SK-N-SH (cell line): Measurements from ENCODE around the gene RAPGEF1. TPM values are rescaled to one million over a fixed set of nuclear protein-coding genes. Genes with fewer than 3 reads are reported as not detected.
A peak's percentile ranks its signal among the peaks of the same experiment; 100 is the strongest.

Experiments
- CTCF ChIA-PET: fragments of 300-600, 350-600 bp; formaldehyde crosslinking; extraction: SDS; loops from one replicate; lab custom pipeline; 2021; lab: Yijun Ruan, JAX
- POLR2A ChIA-PET: fragments of 350-600 bp; sonication (Branson Sonifier 250); formaldehyde crosslinking; extraction: SDS; loops from one replicate; lab custom pipeline; 2020; ENCODE audit warnings: antibody characterized with exemption, inconsistent platforms; lab: Yijun Ruan, JAX
- DNase-seq: peaks from one replicate; pipeline ENCODE4 v3.0.0; 2012
- H2AFZ ChIP-seq: fragments of 200-600 bp; sonication (generic); 2 replicates; pipeline ENCODE4 v1.8.1; 2016; ENCODE audit warnings: antibody characterized with exemption, mild to moderate bottlenecking, low read depth
- H3F3A ChIP-seq: fragments of 200-600 bp; sonication (generic); replicated peaks from 2 replicates; pipeline ENCODE3; 2016; ENCODE audit warnings: antibody characterized with exemption, mild to moderate bottlenecking; ENCODE audit not compliant: insufficient read depth
- H3K27ac ChIP-seq, 2 experiments: fragments of 200-500 bp in 1 of 2; fragments of 200-600 bp in 1 of 2; sonication (Bioruptor generic) in 1 of 2; sonication (generic), shearing (Covaris generic) in 1 of 2; 2 replicates each; pipeline versions ENCODE4 v1.5.1 to v1.6.1; 2014 to 2016; ENCODE audit warnings: low read depth in 2 of 2, inconsistent platforms in 1 of 2, low read length in 1 of 2, mild to moderate bottlenecking in 1 of 2, mixed read lengths in 1 of 2
- H3K27me3 ChIP-seq: fragments of 200-600 bp; sonication (generic), shearing (Covaris generic); 2 replicates; pipeline ENCODE4 v1.6.1; 2016; ENCODE audit warnings: mixed run types; ENCODE audit not compliant: insufficient read depth
- H3K36me3 ChIP-seq, 2 experiments: fragments of 200-500 bp in 1 of 2; fragments of 200-600 bp in 1 of 2; sonication (Bioruptor generic) in 1 of 2; sonication (generic) in 1 of 2; replicated peaks in 1 of 2; 2 replicates each; pipeline versions ENCODE3 to v1.5.1; 2014 to 2016; ENCODE audit warnings: low read length in 1 of 2, mild to moderate bottlenecking in 1 of 2; ENCODE audit not compliant: insufficient read depth in 2 of 2, control insufficient read depth in 1 of 2
- H3K4me1 ChIP-seq, 2 experiments: fragments of 200-500 bp in 1 of 2; fragments of 200-600 bp in 1 of 2; sonication (Bioruptor generic) in 1 of 2; sonication (generic), shearing (Covaris generic) in 1 of 2; 2 replicates each; pipeline versions ENCODE4 v1.5.1 to v1.6.1; 2014 to 2016; ENCODE audit warnings: low read depth in 1 of 2, low read length in 1 of 2, mixed run types in 1 of 2; ENCODE audit not compliant: insufficient read depth in 2 of 2, control insufficient read depth in 1 of 2
- H3K4me2 ChIP-seq: fragments of 200-600 bp; sonication (generic), shearing (Covaris generic); 2 replicates; pipeline ENCODE4 v1.6.1; 2017; ENCODE audit warnings: mixed run types
- H3K4me3 ChIP-seq, 2 experiments: fragments of 200-500 bp in 1 of 2; fragments of 200-600 bp in 1 of 2; sonication (Bioruptor generic) in 1 of 2; sonication (generic), shearing (Covaris generic) in 1 of 2; 2 replicates each; pipeline versions ENCODE4 v1.5.1 to v1.8.1; 2014 to 2016; ENCODE audit warnings: low read depth in 2 of 2, inconsistent platforms in 1 of 2, low read length in 1 of 2, mild to moderate bottlenecking in 1 of 2, mixed read lengths in 1 of 2, moderate library complexity in 1 of 2
- H3K79me2 ChIP-seq: fragments of 200-600 bp; sonication (generic); 2 replicates; pipeline ENCODE4 v1.8.1; 2017; ENCODE audit warnings: mild to moderate bottlenecking; ENCODE audit not compliant: insufficient read depth
- H3K9ac ChIP-seq: fragments of 200-600 bp; sonication (generic); 2 replicates; pipeline ENCODE4 v1.6.1; 2017; ENCODE audit warnings: mixed run types
- H3K9me2 ChIP-seq: fragments of 200-600 bp; sonication (generic); 2 replicates; pipeline ENCODE4 v1.6.1; 2017; ENCODE audit warnings: mixed run types
- H3K9me3 ChIP-seq: fragments of 200-600 bp; sonication (generic); 2 replicates; pipeline ENCODE4 v1.6.1; 2017; ENCODE audit warnings: mixed run types, mild to moderate bottlenecking, moderate library complexity
- H4K20me1 ChIP-seq: fragments of 200-600 bp; sonication (generic); 2 replicates; pipeline ENCODE4 v1.6.1; 2017; ENCODE audit warnings: mild to moderate bottlenecking, mixed run types; ENCODE audit not compliant: insufficient read depth
- ELF1 ChIP-seq: IDR thresholded peaks from 2 replicates; pipeline ENCODE4 v1.4.0; 2012
- FOXJ3 ChIP-seq: sonication (generic); formaldehyde crosslinking; IDR thresholded peaks from 2 replicates; pipeline ENCODE4 v1.5.1; 2020; ENCODE audit warnings: mild to moderate bottlenecking, missing genetic modification reagents
- GABPA ChIP-seq: IDR thresholded peaks from 2 replicates; pipeline ENCODE4 v1.4.0; 2012; ENCODE audit warnings: low read depth, mild to moderate bottlenecking
- GATA2 ChIP-seq: sonication (generic); formaldehyde crosslinking; IDR thresholded peaks from 2 replicates; pipeline ENCODE4 v1.5.0; 2020; ENCODE audit warnings: mild to moderate bottlenecking, missing genetic modification reagents
- JUND ChIP-seq: IDR thresholded peaks from 2 replicates; pipeline ENCODE4 v1.4.0; 2012
- MAX ChIP-seq: IDR thresholded peaks from 2 replicates; pipeline ENCODE4 v1.4.0; 2012; ENCODE audit warnings: low read depth
- MXI1 ChIP-seq: IDR thresholded peaks from 2 replicates; pipeline ENCODE4 v1.6.1; 2012; ENCODE audit warnings: mild to moderate bottlenecking, low read depth, low read length, improper control_type of control experiment
- POLR2AphosphoS5 ChIP-seq: IDR thresholded peaks from 2 replicates; pipeline ENCODE4 v1.6.1; 2012; ENCODE audit warnings: low read depth, low read length
- RAD21 ChIP-seq: IDR thresholded peaks from 2 replicates; pipeline ENCODE4 v1.6.1; 2012; ENCODE audit warnings: mild to moderate bottlenecking, low read length
- REST ChIP-seq: IDR thresholded peaks from 2 replicates; pipeline ENCODE4 v1.6.1; 2012; ENCODE audit warnings: mild to moderate bottlenecking, low read depth, low read length, moderate library complexity
- TAF1 ChIP-seq: IDR thresholded peaks from 2 replicates; pipeline ENCODE4 v1.6.1; 2012; ENCODE audit warnings: low read depth, mild to moderate bottlenecking, low read length, moderate library complexity, borderline replicate concordance
- TCF12 ChIP-seq: IDR thresholded peaks from 2 replicates; pipeline ENCODE4 v1.4.0; 2012
- TEAD4 ChIP-seq: IDR thresholded peaks from 2 replicates; pipeline ENCODE4 v1.4.0; 2012; ENCODE audit warnings: mild to moderate bottlenecking, borderline replicate concordance; ENCODE audit not compliant: insufficient read depth
- YY1 ChIP-seq: IDR thresholded peaks from 2 replicates; pipeline ENCODE4 v1.4.0; 2012; ENCODE audit warnings: low read depth, mild to moderate bottlenecking
- WGBS: methylation state at CpG from one replicate; pipeline ENCODE4 v1.1.6; 2017; ENCODE audit warnings: low lambda C conversion rate; 5-methylcytosine and 5-hydroxymethylcytosine counted together
- polyA plus RNA-seq, 3 experiments: library from polyadenylated mRNA; depleted of rRNA; stranded (reverse); fragments of >200 nt; gene quantifications; 2 replicates each; pipeline ENCODE4 v1.2.3, GENCODE V29; 2012
- TF ChIP-seq, protein P1 (sequence below): fragments of 200-600 bp; sonication (generic); IDR thresholded peaks from 2 replicates; pipeline ENCODE4 v1.6.1; 2017; ENCODE audit warnings: antibody characterized with exemption, mild to moderate bottlenecking, moderate library complexity
- TF ChIP-seq, protein P2 (sequence below): fragments of 150-350 bp; IDR thresholded peaks from 2 replicates; pipeline ENCODE4 v1.6.1; 2017; ENCODE audit warnings: antibody characterized with exemption, low read length, low read depth, borderline replicate concordance
- TF ChIP-seq, protein P3 (sequence below): IDR thresholded peaks from 2 replicates; pipeline ENCODE4 v1.4.0; 2012; ENCODE audit warnings: low read depth, borderline replicate concordance

RAPGEF1 gene
- polyA plus RNA-seq, 1 of the 3 experiments (the other 2 are of a cell fraction), result 26.2 TPM

GRCh38 chr9:131697097-131697496 lies 42.8 kb downstream of the RAPGEF1 start:
- Histone ChIP-seq H3K4me3 (no peak overlapping the region), H3K4me1 (peaks cover 4 to 7% of the 10 kb centered on the region in 2 experiments; a peak in 2 of 4 replicates), H3K9me3 (no peaks in the 10 kb centered on the region), H2AFZ (no peak overlapping the region), H4K20me1 (peaks cover 56% of the 10 kb centered on the region), H3K9ac (no peak overlapping the region), H3F3A (no peaks in the 10 kb centered on the region), H3K27me3 (no peaks in the 10 kb centered on the region), H3K27ac (no peak overlapping the region), H3K36me3 (no peaks in the 10 kb centered on the region), H3K9me2 (no peaks in the 10 kb centered on the region), H3K4me2 (no peak overlapping the region), H3K79me2 (peaks cover 22% of the 10 kb centered on the region)
- DNase-seq, result no peak
- TF ChIP-seq TEAD4, result no peak
- peak; percentile 14; the same call in 1 of the 2 replicates for TF ChIP-seq RAD21
- TF ChIP-seq, protein P1, sequence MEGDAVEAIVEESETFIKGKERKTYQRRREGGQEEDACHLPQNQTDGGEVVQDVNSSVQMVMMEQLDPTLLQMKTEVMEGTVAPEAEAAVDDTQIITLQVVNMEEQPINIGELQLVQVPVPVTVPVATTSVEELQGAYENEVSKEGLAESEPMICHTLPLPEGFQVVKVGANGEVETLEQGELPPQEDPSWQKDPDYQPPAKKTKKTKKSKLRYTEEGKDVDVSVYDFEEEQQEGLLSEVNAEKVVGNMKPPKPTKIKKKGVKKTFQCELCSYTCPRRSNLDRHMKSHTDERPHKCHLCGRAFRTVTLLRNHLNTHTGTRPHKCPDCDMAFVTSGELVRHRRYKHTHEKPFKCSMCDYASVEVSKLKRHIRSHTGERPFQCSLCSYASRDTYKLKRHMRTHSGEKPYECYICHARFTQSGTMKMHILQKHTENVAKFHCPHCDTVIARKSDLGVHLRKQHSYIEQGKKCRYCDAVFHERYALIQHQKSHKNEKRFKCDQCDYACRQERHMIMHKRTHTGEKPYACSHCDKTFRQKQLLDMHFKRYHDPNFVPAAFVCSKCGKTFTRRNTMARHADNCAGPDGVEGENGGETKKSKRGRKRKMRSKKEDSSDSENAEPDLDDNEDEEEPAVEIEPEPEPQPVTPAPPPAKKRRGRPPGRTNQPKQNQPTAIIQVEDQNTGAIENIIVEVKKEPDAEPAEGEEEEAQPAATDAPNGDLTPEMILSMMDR, result peak; percentile 21; the same call in 1 of the 2 replicates
- no peak for TF ChIP-seq YY1
- TF ChIP-seq JUND, result no peak
- WGBS, result 88% methylated on average over 6 of the region's 6 CpGs
- CTCF ChIA-PET, result interaction anchor here (0.6 to 1.5 kb wide), 3 partner anchors 11 to 572 kb away, joined by 3 to 5 read pairs (median 3); partner anchors contain the start of gene RAPGEF1
- POLR2A ChIA-PET, result interaction anchor here (0.9 kb wide), 1 partner anchor 18 kb away, joined by 3 read pairs; no protein-coding TSS in a partner anchor

DNA sequence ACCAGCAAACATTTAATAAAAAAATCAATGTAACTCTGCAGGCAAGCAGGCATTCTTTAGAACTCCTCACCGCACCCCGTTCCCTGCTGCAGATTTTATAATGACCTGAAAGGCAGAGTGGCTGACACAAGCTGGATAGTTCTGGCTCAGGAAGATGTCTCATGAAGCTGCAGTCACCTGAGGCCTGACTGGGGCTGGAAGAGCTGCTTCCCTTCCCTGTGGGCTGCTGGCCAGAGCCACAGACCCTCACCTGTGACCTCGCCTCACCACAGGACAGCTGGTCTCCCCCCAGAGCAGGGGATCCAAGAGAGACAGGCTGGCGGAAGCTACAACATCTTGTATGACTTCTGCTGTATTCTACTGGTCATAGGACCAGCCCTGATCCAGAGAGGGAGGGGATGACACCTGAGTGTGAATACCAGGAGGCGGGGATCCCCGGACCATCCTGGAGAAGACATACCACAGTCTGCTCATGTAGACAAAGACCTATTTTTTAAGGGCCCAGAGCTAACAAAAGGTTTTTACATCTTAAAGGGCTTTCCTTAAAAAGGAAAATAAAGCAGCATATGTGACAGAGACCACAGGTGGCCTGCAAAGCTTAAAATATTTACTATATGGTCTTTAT lies 43.9 kb downstream of the RAPGEF1 start:
- no peaks in the 10 kb centered on the region for H3K9me3 ChIP-seq
- peaks cover 0 to 7% of the 10 kb centered on the region in 2 experiments; a peak in 2 of 4 replicates for H3K4me1 ChIP-seq
- peaks cover 14% of the 10 kb centered on the region for H3K79me2 ChIP-seq
- CTCF ChIA-PET, result interaction anchor here (0.7 to 1.7 kb wide), 5 partner anchors 16 to 67 kb away, joined by 3 to 11 read pairs (median 3); partner anchors contain the start of gene RAPGEF1
- TF ChIP-seq TCF12, result no peak
- TF ChIP-seq POLR2AphosphoS5, result no peak
- no peak for TF ChIP-seq ELF1
- TF ChIP-seq, protein P2, sequence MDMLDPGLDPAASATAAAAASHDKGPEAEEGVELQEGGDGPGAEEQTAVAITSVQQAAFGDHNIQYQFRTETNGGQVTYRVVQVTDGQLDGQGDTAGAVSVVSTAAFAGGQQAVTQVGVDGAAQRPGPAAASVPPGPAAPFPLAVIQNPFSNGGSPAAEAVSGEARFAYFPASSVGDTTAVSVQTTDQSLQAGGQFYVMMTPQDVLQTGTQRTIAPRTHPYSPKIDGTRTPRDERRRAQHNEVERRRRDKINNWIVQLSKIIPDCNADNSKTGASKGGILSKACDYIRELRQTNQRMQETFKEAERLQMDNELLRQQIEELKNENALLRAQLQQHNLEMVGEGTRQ, result no peak
- TF ChIP-seq REST, result no peak
- TF ChIP-seq, protein P3, sequence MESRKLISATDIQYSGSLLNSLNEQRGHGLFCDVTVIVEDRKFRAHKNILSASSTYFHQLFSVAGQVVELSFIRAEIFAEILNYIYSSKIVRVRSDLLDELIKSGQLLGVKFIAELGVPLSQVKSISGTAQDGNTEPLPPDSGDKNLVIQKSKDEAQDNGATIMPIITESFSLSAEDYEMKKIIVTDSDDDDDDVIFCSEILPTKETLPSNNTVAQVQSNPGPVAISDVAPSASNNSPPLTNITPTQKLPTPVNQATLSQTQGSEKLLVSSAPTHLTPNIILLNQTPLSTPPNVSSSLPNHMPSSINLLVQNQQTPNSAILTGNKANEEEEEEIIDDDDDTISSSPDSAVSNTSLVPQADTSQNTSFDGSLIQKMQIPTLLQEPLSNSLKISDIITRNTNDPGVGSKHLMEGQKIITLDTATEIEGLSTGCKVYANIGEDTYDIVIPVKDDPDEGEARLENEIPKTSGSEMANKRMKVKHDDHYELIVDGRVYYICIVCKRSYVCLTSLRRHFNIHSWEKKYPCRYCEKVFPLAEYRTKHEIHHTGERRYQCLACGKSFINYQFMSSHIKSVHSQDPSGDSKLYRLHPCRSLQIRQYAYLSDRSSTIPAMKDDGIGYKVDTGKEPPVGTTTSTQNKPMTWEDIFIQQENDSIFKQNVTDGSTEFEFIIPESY, result no peak
- TF ChIP-seq FOXJ3 (CRISPR knock-in tag), result no peak
- no peak for TF ChIP-seq MXI1
- no peak for TF ChIP-seq GATA2
- no peak for TF ChIP-seq MAX
- no peak for TF ChIP-seq GABPA
- TF ChIP-seq TAF1, result no peak
- H3K4me2 ChIP-seq, result no peak overlapping the region
- H4K20me1 ChIP-seq, result peaks cover 57% of the 10 kb centered on the region
- no peak for DNase-seq
- H3K27me3 ChIP-seq, result no peaks in the 10 kb centered on the region
- H3F3A ChIP-seq, result no peaks in the 10 kb centered on the region
- POLR2A ChIA-PET, result interaction anchor here (0.8 kb wide), 1 partner anchor 8 kb away, joined by 3 read pairs; no protein-coding TSS in a partner anchor
- no peaks in the 10 kb centered on the region for H3K36me3 ChIP-seq
- H2AFZ ChIP-seq, result no peak overlapping the region
- no peak overlapping the region for H3K4me3 ChIP-seq
- no peak overlapping the region for H3K9ac ChIP-seq
- 95% methylated on average over 6 of the region's 6 CpGs for WGBS
- no peaks in the 10 kb centered on the region for H3K9me2 ChIP-seq
- no peak overlapping the region for H3K27ac ChIP-seq
